Thyroid gland (tissue), 4 donors: Measurements from ENCODE around the gene BAD.

ENCODE experiments used
- POLR2A ChIP-seq, 2 donors: fragments of 450-650 bp; IDR thresholded peaks; one replicate each; pipeline ENCODE4 v1.6.1; 2017; ENCODE audit warnings: antibody characterized with exemption in 2 of 2, mild to moderate bottlenecking in 2 of 2, moderate library complexity in 1 of 2
- TF ChIP-seq, protein P1 (sequence below), 6 experiments: fragments of 200-600 bp in 3 of 6; fragments of 450-650 bp in 3 of 6; sonication (generic) in 3 of 6; IDR thresholded peaks; one replicate each; pipeline ENCODE4 v1.5.1; 2016 to 2019; ENCODE audit warnings: antibody characterized with exemption in 6 of 6, mild to moderate bottlenecking in 2 of 6, inconsistent platforms in 1 of 6, moderate library complexity in 1 of 6

DNA sequence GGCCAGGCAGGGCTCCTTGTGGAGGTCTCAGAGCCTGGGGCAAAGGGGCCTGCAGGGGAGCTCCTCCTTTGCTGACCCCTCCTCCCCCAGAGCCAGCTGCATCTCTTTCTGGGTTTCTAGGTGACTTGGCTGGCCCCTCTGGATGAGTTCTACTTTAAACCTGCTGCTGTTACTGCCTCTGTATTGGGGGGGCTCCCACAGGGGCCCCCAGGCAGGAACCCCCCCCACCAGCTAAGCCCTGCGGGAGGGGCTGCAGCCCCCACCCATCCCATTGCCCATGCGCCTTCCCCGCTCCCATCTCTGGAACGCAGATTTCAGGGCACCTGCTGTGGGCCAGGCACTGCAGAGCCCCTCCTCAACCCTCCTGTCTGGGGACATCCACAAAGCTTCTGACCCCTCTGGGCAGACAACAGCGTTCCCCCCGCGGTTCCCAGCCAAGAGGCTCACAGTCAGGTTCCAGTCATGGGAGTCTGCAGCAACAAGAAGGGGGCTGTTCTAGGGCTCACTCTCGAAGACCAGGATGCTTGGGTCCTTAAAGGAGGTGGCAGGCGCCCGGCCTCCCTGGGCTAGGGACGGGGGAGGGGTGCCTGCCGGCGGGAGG lies 34.0 kb downstream of the BAD start:
- TF ChIP-seq, protein P1, sequence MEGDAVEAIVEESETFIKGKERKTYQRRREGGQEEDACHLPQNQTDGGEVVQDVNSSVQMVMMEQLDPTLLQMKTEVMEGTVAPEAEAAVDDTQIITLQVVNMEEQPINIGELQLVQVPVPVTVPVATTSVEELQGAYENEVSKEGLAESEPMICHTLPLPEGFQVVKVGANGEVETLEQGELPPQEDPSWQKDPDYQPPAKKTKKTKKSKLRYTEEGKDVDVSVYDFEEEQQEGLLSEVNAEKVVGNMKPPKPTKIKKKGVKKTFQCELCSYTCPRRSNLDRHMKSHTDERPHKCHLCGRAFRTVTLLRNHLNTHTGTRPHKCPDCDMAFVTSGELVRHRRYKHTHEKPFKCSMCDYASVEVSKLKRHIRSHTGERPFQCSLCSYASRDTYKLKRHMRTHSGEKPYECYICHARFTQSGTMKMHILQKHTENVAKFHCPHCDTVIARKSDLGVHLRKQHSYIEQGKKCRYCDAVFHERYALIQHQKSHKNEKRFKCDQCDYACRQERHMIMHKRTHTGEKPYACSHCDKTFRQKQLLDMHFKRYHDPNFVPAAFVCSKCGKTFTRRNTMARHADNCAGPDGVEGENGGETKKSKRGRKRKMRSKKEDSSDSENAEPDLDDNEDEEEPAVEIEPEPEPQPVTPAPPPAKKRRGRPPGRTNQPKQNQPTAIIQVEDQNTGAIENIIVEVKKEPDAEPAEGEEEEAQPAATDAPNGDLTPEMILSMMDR (IDR thresholded peaks at IDR 0.05) = no peak
- no peak for TF ChIP-seq POLR2A (IDR thresholded peaks at IDR 0.05)
